HepG2 (cell line): ENCODE data around the gene CTNNA3.

ENCODE experiments used
- CTCF ChIP-seq: sonication (generic); formaldehyde crosslinking; IDR thresholded peaks from 2 replicates; pipeline ENCODE4 v1.5.0; 2020; ENCODE audit warnings: mild to moderate bottlenecking, missing genetic modification reagents, moderate library complexity
- EZH2 ChIP-seq: conservative IDR thresholded peaks from 2 replicates; pipeline ENCODE4 v1.6.1; 2012; ENCODE audit warnings: mild to moderate bottlenecking, low read depth, low read length, moderate library complexity
- MYC ChIP-seq: sonication (generic); formaldehyde crosslinking; IDR thresholded peaks from 2 replicates; pipeline ENCODE4 v1.9.0; 2021; ENCODE audit warnings: missing genetic modification reagents, borderline replicate concordance
- NFE2L2 ChIP-seq: fragments of 150-350 bp; IDR thresholded peaks from 2 replicates; pipeline ENCODE4 v1.6.1; 2014; ENCODE audit warnings: low read length
- POLR2AphosphoS5 ChIP-seq: IDR thresholded peaks from 2 replicates; pipeline ENCODE4 v1.6.1; 2012; ENCODE audit warnings: low read depth, low read length
- SP1 ChIP-seq, 2 experiments: fragments of 450-650 bp in 1 of 2; sonication (generic) in 1 of 2; formaldehyde crosslinking in 1 of 2; IDR thresholded peaks; 2 replicates each; pipeline versions ENCODE4 v1.4.0 to v1.6.1; 2016 to 2020; ENCODE audit warnings: missing genetic modification reagents in 1 of 2
- ZNF24 ChIP-seq: fragments of 450-650 bp; IDR thresholded peaks from 2 replicates; pipeline ENCODE4 v1.6.1; 2017; ENCODE audit warnings: antibody characterized with exemption, mild to moderate bottlenecking
- ZNF335 ChIP-seq: sonication (generic); formaldehyde crosslinking; IDR thresholded peaks from 2 replicates; pipeline ENCODE4 v1.4.0; 2020; ENCODE audit warnings: missing genetic modification reagents
- ZNF724P ChIP-seq: sonication (generic); formaldehyde crosslinking; IDR thresholded peaks from 2 replicates; pipeline ENCODE4 v1.8.0; 2022; ENCODE audit warnings: missing genetic modification reagents, borderline replicate concordance
- TF ChIP-seq, protein P1 (sequence below): sonication (generic); formaldehyde crosslinking; IDR thresholded peaks from 2 replicates; pipeline ENCODE4 v1.4.0; 2020; ENCODE audit warnings: missing genetic modification reagents

- TF ChIP-seq, protein P1, sequence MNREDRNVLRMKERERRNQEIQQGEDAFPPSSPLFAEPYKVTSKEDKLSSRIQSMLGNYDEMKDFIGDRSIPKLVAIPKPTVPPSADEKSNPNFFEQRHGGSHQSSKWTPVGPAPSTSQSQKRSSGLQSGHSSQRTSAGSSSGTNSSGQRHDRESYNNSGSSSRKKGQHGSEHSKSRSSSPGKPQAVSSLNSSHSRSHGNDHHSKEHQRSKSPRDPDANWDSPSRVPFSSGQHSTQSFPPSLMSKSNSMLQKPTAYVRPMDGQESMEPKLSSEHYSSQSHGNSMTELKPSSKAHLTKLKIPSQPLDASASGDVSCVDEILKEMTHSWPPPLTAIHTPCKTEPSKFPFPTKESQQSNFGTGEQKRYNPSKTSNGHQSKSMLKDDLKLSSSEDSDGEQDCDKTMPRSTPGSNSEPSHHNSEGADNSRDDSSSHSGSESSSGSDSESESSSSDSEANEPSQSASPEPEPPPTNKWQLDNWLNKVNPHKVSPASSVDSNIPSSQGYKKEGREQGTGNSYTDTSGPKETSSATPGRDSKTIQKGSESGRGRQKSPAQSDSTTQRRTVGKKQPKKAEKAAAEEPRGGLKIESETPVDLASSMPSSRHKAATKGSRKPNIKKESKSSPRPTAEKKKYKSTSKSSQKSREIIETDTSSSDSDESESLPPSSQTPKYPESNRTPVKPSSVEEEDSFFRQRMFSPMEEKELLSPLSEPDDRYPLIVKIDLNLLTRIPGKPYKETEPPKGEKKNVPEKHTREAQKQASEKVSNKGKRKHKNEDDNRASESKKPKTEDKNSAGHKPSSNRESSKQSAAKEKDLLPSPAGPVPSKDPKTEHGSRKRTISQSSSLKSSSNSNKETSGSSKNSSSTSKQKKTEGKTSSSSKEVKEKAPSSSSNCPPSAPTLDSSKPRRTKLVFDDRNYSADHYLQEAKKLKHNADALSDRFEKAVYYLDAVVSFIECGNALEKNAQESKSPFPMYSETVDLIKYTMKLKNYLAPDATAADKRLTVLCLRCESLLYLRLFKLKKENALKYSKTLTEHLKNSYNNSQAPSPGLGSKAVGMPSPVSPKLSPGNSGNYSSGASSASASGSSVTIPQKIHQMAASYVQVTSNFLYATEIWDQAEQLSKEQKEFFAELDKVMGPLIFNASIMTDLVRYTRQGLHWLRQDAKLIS (CRISPR knock-in tag) = no peak
- no peak for TF ChIP-seq EZH2
- TF ChIP-seq ZNF724P (CRISPR knock-in tag) = no peak
- no peak for TF ChIP-seq NFE2L2
- no peak for TF ChIP-seq ZNF335 (CRISPR knock-in tag)
- TF ChIP-seq SP1 (IDR thresholded peaks at IDR 0.05) = no peak
- TF ChIP-seq SP1 (CRISPR knock-in tag; IDR thresholded peaks at IDR 0.05) = no peak
- no peak for TF ChIP-seq MYC
- TF ChIP-seq CTCF (CRISPR knock-in tag) = no peak
- no peak for TF ChIP-seq POLR2AphosphoS5
- no peak for TF ChIP-seq ZNF24
Observed at GRCh38 chr10:66842867-66843266, 853.1 kb downstream of the CTNNA3 start.
